ENCODE results near the gene CNFN.
A peak's percentile ranks its signal among the peaks of the same experiment; 100 is the strongest.

DNA sequence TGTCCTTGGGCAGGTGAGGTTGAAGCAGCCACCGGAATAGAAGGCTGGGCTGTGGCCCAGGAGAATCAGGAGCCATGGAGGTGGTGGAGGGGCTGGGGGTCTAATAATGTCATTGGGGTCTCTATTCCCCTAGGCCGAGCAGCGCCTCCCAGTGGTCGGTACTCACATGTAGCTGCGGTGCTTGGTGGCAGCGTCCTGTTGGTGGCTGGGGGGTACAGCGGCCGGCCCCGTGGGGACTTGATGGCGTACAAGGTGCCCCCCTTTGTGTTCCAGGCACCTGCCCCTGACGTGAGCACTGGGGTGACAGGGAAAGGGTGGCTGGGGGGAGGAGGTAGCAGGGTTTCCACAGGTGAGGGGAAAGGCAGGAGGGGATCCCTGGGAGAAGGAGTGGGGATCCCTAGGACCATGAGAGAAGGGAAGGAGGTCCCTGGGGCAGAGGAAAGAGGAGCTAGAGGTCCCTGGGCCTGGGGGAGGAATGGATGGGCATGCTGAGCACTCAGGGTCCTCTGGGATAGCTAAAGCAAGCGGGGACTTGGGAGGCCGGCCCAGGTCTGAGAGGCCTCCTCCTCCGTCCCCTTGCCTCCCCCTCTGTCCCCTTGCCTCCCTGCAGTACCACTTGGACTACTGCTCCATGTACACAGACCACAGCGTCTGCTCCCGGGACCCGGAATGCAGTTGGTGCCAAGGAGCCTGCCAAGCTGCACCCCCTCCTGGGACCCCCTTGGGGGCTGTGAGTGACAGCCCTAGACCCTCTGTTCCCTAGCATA lies 46.6 kb downstream of the CNFN start:
- no peak for TF ChIP-seq POLR2A (IDR thresholded peaks at IDR 0.05; ENCODE audit: extremely low read depth, insufficient read length)
- TF ChIP-seq, protein P1, sequence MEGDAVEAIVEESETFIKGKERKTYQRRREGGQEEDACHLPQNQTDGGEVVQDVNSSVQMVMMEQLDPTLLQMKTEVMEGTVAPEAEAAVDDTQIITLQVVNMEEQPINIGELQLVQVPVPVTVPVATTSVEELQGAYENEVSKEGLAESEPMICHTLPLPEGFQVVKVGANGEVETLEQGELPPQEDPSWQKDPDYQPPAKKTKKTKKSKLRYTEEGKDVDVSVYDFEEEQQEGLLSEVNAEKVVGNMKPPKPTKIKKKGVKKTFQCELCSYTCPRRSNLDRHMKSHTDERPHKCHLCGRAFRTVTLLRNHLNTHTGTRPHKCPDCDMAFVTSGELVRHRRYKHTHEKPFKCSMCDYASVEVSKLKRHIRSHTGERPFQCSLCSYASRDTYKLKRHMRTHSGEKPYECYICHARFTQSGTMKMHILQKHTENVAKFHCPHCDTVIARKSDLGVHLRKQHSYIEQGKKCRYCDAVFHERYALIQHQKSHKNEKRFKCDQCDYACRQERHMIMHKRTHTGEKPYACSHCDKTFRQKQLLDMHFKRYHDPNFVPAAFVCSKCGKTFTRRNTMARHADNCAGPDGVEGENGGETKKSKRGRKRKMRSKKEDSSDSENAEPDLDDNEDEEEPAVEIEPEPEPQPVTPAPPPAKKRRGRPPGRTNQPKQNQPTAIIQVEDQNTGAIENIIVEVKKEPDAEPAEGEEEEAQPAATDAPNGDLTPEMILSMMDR (IDR thresholded peaks at IDR 0.05; ENCODE audit: low read depth, low read length) = peak; percentile 24
